Upper lobe of left lung (tissue), 6 donors: Measurements from ENCODE around the gene SERPINB11. TPM values are rescaled to one million over a fixed set of nuclear protein-coding genes. Genes with fewer than 3 reads are reported as not detected.

Source experiments
- ATAC-seq, 2 donors: fragments of 200-7000 bp; cut with Tn5 transposase; one replicate each; pipeline ENCODE4 v1.9.1; 2022; ENCODE audit warnings: mild to moderate bottlenecking in 2 of 2, moderate library complexity in 2 of 2; ENCODE audit not compliant: low FRiP score in 2 of 2
- DNase-seq, 2 donors: peaks; one replicate each; pipeline ENCODE4 v3.0.0-alpha.2; 2019 to 2020
- H3K27ac ChIP-seq, 4 donors: fragments of 200-600 bp; sonication (generic); one replicate each; pipeline ENCODE4 v1.5.1; 2016 to 2019
- H3K27me3 ChIP-seq, 4 donors: fragments of 200-600 bp; sonication (generic); one replicate each; pipeline ENCODE4 v1.5.1; 2017 to 2019
- H3K36me3 ChIP-seq, 4 donors: fragments of 200-600 bp; sonication (generic); one replicate each; pipeline ENCODE4 v1.5.1; 2016 to 2019
- H3K4me1 ChIP-seq, 4 donors: fragments of 200-600 bp; sonication (generic); one replicate each; pipeline ENCODE4 v1.5.1; 2018 to 2019
- H3K4me3 ChIP-seq, 4 donors: fragments of 200-600 bp; sonication (generic); one replicate each; pipeline ENCODE4 v1.5.1; 2017 to 2019; ENCODE audit warnings: mild to moderate bottlenecking in 2 of 4, moderate library complexity in 1 of 4
- H3K9me3 ChIP-seq, 4 donors: fragments of 200-600 bp; sonication (generic); one replicate each; pipeline ENCODE4 v1.5.1; 2018 to 2019
- EP300 ChIP-seq, 4 donors: sonication (generic); formaldehyde crosslinking; IDR thresholded peaks; one replicate each; pipeline ENCODE4 v1.5.1; 2017; ENCODE audit warnings: antibody characterized with exemption in 4 of 4, control low read depth in 2 of 4
- POLR2A ChIP-seq, 4 donors: fragments of 450-650 bp; IDR thresholded peaks; one replicate each; pipeline ENCODE4 v1.5.1; 2016 to 2017; ENCODE audit warnings: antibody characterized with exemption in 4 of 4, mild to moderate bottlenecking in 2 of 4
- POLR2AphosphoS5 ChIP-seq, 2 donors: sonication (generic); formaldehyde crosslinking; IDR thresholded peaks; one replicate each; pipeline ENCODE4 v1.5.1; 2017; ENCODE audit warnings: antibody characterized with exemption in 2 of 2
- WGBS, 2 donors: methylation state at CpG; one replicate each; pipeline ENCODE4 v1.1.5; 2017 to 2018; 5-methylcytosine and 5-hydroxymethylcytosine counted together
- total RNA-seq, 6 donors: library from RNA; depleted of rRNA in 4 of 6; stranded (reverse); fragments of >200 nt in 4 of 6; gene quantifications; one replicate each; pipeline versions ENCODE4 v1.1.0 to v1.2.1, GENCODE V29; 2016 to 2021
- TF ChIP-seq, protein P1 (sequence below), 6 experiments: fragments of 450-650 bp in 4 of 6; fragments of 200-600 bp in 2 of 6; sonication (generic) in 2 of 6; IDR thresholded peaks; one replicate each; pipeline ENCODE4 v1.5.1; 2016 to 2019; ENCODE audit warnings: antibody characterized with exemption in 6 of 6
- donor health status: DM: no; HTN: no; CAD: no; lungs with moderate emphysema.
- donor health status: DM: no; HTN: yes; CAD: no; lungs with severe emphysema.

Gene SERPINB11
- total RNA-seq, 6 donors from 2014 or later = 0.46 to 12.8 TPM; not detected in 4

GRCh38 chr18:63683890-63684289 is 18.9 kb upstream of the SERPINB11 start:
- H3K36me3 ChIP-seq = no peaks in the 10 kb centered on the region
- no peak for TF ChIP-seq EP300 (IDR thresholded peaks at IDR 0.05)
- no peak for TF ChIP-seq POLR2AphosphoS5 (IDR thresholded peaks at IDR 0.05)
- no peak for TF ChIP-seq POLR2A (IDR thresholded peaks at IDR 0.05)
- TF ChIP-seq, protein P1, sequence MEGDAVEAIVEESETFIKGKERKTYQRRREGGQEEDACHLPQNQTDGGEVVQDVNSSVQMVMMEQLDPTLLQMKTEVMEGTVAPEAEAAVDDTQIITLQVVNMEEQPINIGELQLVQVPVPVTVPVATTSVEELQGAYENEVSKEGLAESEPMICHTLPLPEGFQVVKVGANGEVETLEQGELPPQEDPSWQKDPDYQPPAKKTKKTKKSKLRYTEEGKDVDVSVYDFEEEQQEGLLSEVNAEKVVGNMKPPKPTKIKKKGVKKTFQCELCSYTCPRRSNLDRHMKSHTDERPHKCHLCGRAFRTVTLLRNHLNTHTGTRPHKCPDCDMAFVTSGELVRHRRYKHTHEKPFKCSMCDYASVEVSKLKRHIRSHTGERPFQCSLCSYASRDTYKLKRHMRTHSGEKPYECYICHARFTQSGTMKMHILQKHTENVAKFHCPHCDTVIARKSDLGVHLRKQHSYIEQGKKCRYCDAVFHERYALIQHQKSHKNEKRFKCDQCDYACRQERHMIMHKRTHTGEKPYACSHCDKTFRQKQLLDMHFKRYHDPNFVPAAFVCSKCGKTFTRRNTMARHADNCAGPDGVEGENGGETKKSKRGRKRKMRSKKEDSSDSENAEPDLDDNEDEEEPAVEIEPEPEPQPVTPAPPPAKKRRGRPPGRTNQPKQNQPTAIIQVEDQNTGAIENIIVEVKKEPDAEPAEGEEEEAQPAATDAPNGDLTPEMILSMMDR (IDR thresholded peaks at IDR 0.05) = no peak
- WGBS, 2 donors = 76 to 77% methylated on average over 5 of the region's 5 CpGs
- no peak for DNase-seq
- H3K4me3 ChIP-seq = no peak overlapping the region
- no peaks in the 10 kb centered on the region for H3K27me3 ChIP-seq
- ATAC-seq = no peak
- H3K9me3 ChIP-seq = no peaks in the 10 kb centered on the region
- H3K27ac ChIP-seq = no peak overlapping the region
- H3K4me1 ChIP-seq = no peaks in the 10 kb centered on the region

DNA sequence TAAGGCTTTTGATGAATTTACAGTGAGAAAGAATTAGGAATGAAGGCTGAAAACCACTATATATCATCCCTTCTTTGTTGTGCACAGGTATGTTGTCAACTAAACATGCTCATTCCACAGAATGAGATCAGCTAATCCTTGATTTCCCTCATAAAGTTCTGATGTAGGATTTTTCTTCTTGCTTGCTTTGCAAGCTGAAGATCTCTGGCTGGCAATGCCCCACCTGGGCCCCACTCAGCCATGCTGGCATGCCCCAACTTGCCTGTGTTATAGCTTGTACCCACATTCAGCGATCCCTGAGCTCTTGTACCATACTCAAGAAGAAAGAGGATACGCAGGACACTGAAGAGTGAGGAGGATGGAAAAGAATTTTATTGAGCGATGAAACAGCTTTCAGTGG is 18.0 kb upstream of the SERPINB11 start:
- H3K27me3 ChIP-seq = no peaks in the 10 kb centered on the region
- no peaks in the 10 kb centered on the region for H3K36me3 ChIP-seq
- WGBS, 2 donors = 96% methylated on average over 3 of the region's 3 CpGs
- H3K4me1 ChIP-seq = no peaks in the 10 kb centered on the region
- ATAC-seq (no peak), DNase-seq (no peak)
- H3K27ac ChIP-seq = no peak overlapping the region
- no peak overlapping the region for H3K4me3 ChIP-seq
- TF ChIP-seq POLR2A (IDR thresholded peaks at IDR 0.05) = no peak
- TF ChIP-seq, protein P1 (IDR thresholded peaks at IDR 0.05) = no peak
- TF ChIP-seq EP300 (IDR thresholded peaks at IDR 0.05) = no peak
- TF ChIP-seq POLR2AphosphoS5 (IDR thresholded peaks at IDR 0.05) = no peak
- no peaks in the 10 kb centered on the region for H3K9me3 ChIP-seq

DNA sequence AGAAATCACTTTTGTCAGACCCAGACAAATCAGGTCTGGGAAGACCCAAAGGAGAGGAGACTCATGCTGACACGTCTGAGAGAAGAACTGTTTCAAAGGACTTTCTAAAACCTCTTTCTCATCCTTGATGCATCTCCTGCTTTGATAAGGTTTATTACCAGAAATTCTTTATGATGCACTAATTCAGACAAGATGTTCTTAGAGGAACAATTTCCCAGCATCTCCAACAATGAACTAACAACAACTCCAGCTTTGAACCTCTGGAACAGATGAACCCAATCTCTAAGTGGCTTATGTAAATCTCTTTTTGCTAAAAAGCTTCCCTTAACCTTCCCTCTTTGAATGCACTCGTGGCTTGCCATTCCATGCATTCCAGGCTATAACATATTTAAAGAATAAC is 15.9 kb upstream of the SERPINB11 start:
- H3K4me1 ChIP-seq = no peaks in the 10 kb centered on the region
- ATAC-seq = no peak
- no peak overlapping the region for H3K27ac ChIP-seq
- H3K36me3 ChIP-seq = no peaks in the 10 kb centered on the region
- H3K27me3 ChIP-seq = no peaks in the 10 kb centered on the region
- no peak overlapping the region for H3K4me3 ChIP-seq
- DNase-seq = no peak
- WGBS, 2 donors = 53 to 59% methylated on average over 2 of the region's 2 CpGs
- TF ChIP-seq POLR2AphosphoS5 (IDR thresholded peaks at IDR 0.05) (no peak), POLR2A (IDR thresholded peaks at IDR 0.05) (no peak), EP300 (IDR thresholded peaks at IDR 0.05) (no peak)
- TF ChIP-seq, protein P1 (IDR thresholded peaks at IDR 0.05) = no peak
- peaks cover 0 to 4% (median 0%) of the 10 kb centered on the region in 4 donors for H3K9me3 ChIP-seq

- Histone ChIP-seq H3K27me3 (no peaks in the 10 kb centered on the region), H3K36me3 (no peaks in the 10 kb centered on the region), H3K4me3 (no peak overlapping the region), H3K4me1 (no peaks in the 10 kb centered on the region), H3K9me3 (peaks cover 0 to 4% (median 0%) of the 10 kb centered on the region in 4 donors), H3K27ac (no peak overlapping the region)
- TF ChIP-seq POLR2AphosphoS5 (IDR thresholded peaks at IDR 0.05) (no peak), EP300 (IDR thresholded peaks at IDR 0.05) (no peak), POLR2A (IDR thresholded peaks at IDR 0.05) (no peak)
- TF ChIP-seq, protein P1 (IDR thresholded peaks at IDR 0.05) = no peak
- DNase-seq (no peak), ATAC-seq (no peak)
- 49 to 52% methylated on average over 2 of the region's 2 CpGs for WGBS, 2 donors
Observed at GRCh38 chr18:63689064-63689463, 13.7 kb upstream of the SERPINB11 start.

GRCh38 chr18:63697097-63697660 is 5.6 kb upstream of the SERPINB11 start:
- no peak for DNase-seq
- Histone ChIP-seq H3K9me3 (no peaks in the 10 kb centered on the region), H3K27me3 (no peaks in the 10 kb centered on the region), H3K4me1 (no peaks in the 10 kb centered on the region), H3K4me3 (no peak overlapping the region), H3K36me3 (no peaks in the 10 kb centered on the region), H3K27ac (no peak overlapping the region)
- no peak for ATAC-seq
- no peak for TF ChIP-seq POLR2AphosphoS5 (IDR thresholded peaks at IDR 0.05)
- TF ChIP-seq, protein P1 (IDR thresholded peaks at IDR 0.05) = no peak
- no peak for TF ChIP-seq POLR2A (IDR thresholded peaks at IDR 0.05)
- no peak for TF ChIP-seq EP300 (IDR thresholded peaks at IDR 0.05)
- 51 to 54% methylated on average over 3 of the region's 3 CpGs for WGBS, 2 donors
